Activated CD4-positive, alpha-beta T cell treated with anti-CD3 and anti-CD28 coated beads, Interleukin-2, amount 10 ng/mL, durations not matched to agents 24 days and 14 days (primary cell): ENCODE measurements around the gene FAM107B. TPM values are rescaled to one million over a fixed set of nuclear protein-coding genes. Genes with fewer than 3 reads are reported as not detected.

Source experiments
- DNase-seq: peaks from one replicate; pipeline ENCODE4 v3.0.0; 2022
- H3K27ac Mint-ChIP-seq: one replicate; pipeline ENCODE4 v1.8.0; 2022; ENCODE audit warnings: mild to moderate bottlenecking, mixed read lengths
- H3K27me3 Mint-ChIP-seq: one replicate; pipeline ENCODE4 v1.8.0; 2022; ENCODE audit warnings: mixed read lengths
- H3K36me3 Mint-ChIP-seq: one replicate; pipeline ENCODE4 v1.8.0; 2022; ENCODE audit warnings: low read depth, mild to moderate bottlenecking, mixed read lengths
- H3K4me1 Mint-ChIP-seq: one replicate; pipeline ENCODE4 v1.8.0; 2021; ENCODE audit warnings: mixed read lengths
- H3K4me3 Mint-ChIP-seq: one replicate; pipeline ENCODE4 v1.8.0; 2022; ENCODE audit warnings: mild to moderate bottlenecking, moderate library complexity, mixed read lengths
- H3K9me3 Mint-ChIP-seq: one replicate; pipeline ENCODE4 v1.8.0; 2021; ENCODE audit warnings: mixed read lengths
- intact Hi-C: fragments of 100-400 bp; cut with micrococcal nuclease; formaldehyde crosslinking; loops from one replicate; pipeline ENCODE4 v1.15.1; 2023
- total RNA-seq: library from RNA; stranded (reverse); gene quantifications from 2 replicates; pipeline ENCODE4 v1.2.3, GENCODE V29; 2022

The FAM107B gene
- total RNA-seq, 1 donor from 2014 or later = 113 TPM

GRCh38 chr10:14553448-14553847, 221.2 kb downstream of the FAM107B start:
- Mint-ChIP-seq H3K36me3 (peaks cover 56% of the 10 kb centered on the region), H3K4me1 (peaks cover 69% of the 10 kb centered on the region), H3K27ac (peak overlapping the region; percentile 78), H3K27me3 (no peaks in the 10 kb centered on the region), H3K9me3 (no peaks in the 10 kb centered on the region), H3K4me3 (peak overlapping the region; percentile 24)
- no peak for DNase-seq
- intact Hi-C loops = no loop called here

GRCh38 chr10:14552015-14552414, 222.7 kb downstream of the FAM107B start:
- Mint-ChIP-seq H3K36me3 (peaks cover 54% of the 10 kb centered on the region), H3K4me3 (no peak overlapping the region), H3K27me3 (no peaks in the 10 kb centered on the region), H3K27ac (peak overlapping the region; percentile 22), H3K4me1 (peaks cover 65% of the 10 kb centered on the region), H3K9me3 (no peaks in the 10 kb centered on the region)
- no peak for DNase-seq
- intact Hi-C loops = no loop called here

- Mint-ChIP-seq H3K4me1 (peaks cover 63% of the 10 kb centered on the region), H3K27me3 (no peaks in the 10 kb centered on the region), H3K36me3 (peaks cover 56% of the 10 kb centered on the region), H3K27ac (peak overlapping the region; percentile 40), H3K4me3 (no peak overlapping the region), H3K9me3 (no peaks in the 10 kb centered on the region)
- no peak for DNase-seq
- intact Hi-C loops = loop anchor here (2.0 kb wide), 1 partner anchor 14 kb away; no protein-coding TSS in a partner anchor
Measured at GRCh38 chr10:14550471-14550981, 224.2 kb downstream of the FAM107B start.

- intact Hi-C loops = no loop called here
- peaks cover 55% of the 10 kb centered on the region for H3K36me3 Mint-ChIP-seq
- H3K4me3 Mint-ChIP-seq = no peak overlapping the region
- H3K27me3 Mint-ChIP-seq = no peaks in the 10 kb centered on the region
- peaks cover 61% of the 10 kb centered on the region for H3K4me1 Mint-ChIP-seq
- H3K9me3 Mint-ChIP-seq = no peaks in the 10 kb centered on the region
- H3K27ac Mint-ChIP-seq = peak overlapping the region; percentile 56
- DNase-seq = no peak
Measured at GRCh38 chr10:14549496-14549895, 225.2 kb downstream of the FAM107B start.

- Mint-ChIP-seq H3K4me3 (no peak overlapping the region), H3K36me3 (peaks cover 49% of the 10 kb centered on the region), H3K27ac (peak overlapping the region; percentile 36), H3K4me1 (peaks cover 61% of the 10 kb centered on the region), H3K27me3 (no peaks in the 10 kb centered on the region), H3K9me3 (no peaks in the 10 kb centered on the region)
- DNase-seq = no peak
- intact Hi-C loops = no loop called here
Measured at GRCh38 chr10:14548970-14549369, 225.7 kb downstream of the FAM107B start.

GRCh38 chr10:14548474-14548873, 226.2 kb downstream of the FAM107B start:
- Mint-ChIP-seq H3K4me1 (peaks cover 65% of the 10 kb centered on the region), H3K9me3 (no peaks in the 10 kb centered on the region), H3K27me3 (no peaks in the 10 kb centered on the region), H3K4me3 (no peak overlapping the region), H3K27ac (no peak overlapping the region), H3K36me3 (peaks cover 52% of the 10 kb centered on the region)
- DNase-seq = no peak
- intact Hi-C loops = no loop called here

- peak; percentile 56 for DNase-seq
- no peaks in the 10 kb centered on the region for H3K27me3 Mint-ChIP-seq
- intact Hi-C loops = no loop called here
- H3K4me1 Mint-ChIP-seq = peaks cover 65% of the 10 kb centered on the region
- no peak overlapping the region for H3K4me3 Mint-ChIP-seq
- no peaks in the 10 kb centered on the region for H3K9me3 Mint-ChIP-seq
- peaks cover 47% of the 10 kb centered on the region for H3K36me3 Mint-ChIP-seq
- peak overlapping the region; percentile 39 for H3K27ac Mint-ChIP-seq
Measured at GRCh38 chr10:14547816-14548215, 226.9 kb downstream of the FAM107B start.

- H3K4me1 Mint-ChIP-seq = peaks cover 64% of the 10 kb centered on the region
- peaks cover 50% of the 10 kb centered on the region for H3K36me3 Mint-ChIP-seq
- H3K9me3 Mint-ChIP-seq = no peaks in the 10 kb centered on the region
- DNase-seq = no peak
- H3K27ac Mint-ChIP-seq = no peak overlapping the region
- H3K27me3 Mint-ChIP-seq = no peaks in the 10 kb centered on the region
- H3K4me3 Mint-ChIP-seq = no peak overlapping the region
- intact Hi-C loops = no loop called here
Measured at GRCh38 chr10:14545827-14546226, 228.9 kb downstream of the FAM107B start.

GRCh38 chr10:14543904-14544210, 230.8 kb downstream of the FAM107B start:
- Mint-ChIP-seq H3K4me1 (peaks cover 65% of the 10 kb centered on the region), H3K4me3 (peak overlapping the region; percentile 77), H3K9me3 (no peaks in the 10 kb centered on the region), H3K27me3 (no peaks in the 10 kb centered on the region), H3K27ac (peak overlapping the region; percentile 90), H3K36me3 (peaks cover 49% of the 10 kb centered on the region)
- peak; percentile 61 for DNase-seq
- intact Hi-C loops = loop anchor here (1.0 kb wide), 1 partner anchor 7 kb away; no protein-coding TSS in a partner anchor

GRCh38 chr10:14543046-14543903, 231.4 kb downstream of the FAM107B start:
- DNase-seq = peak; percentile 78
- Mint-ChIP-seq H3K27ac (peak overlapping the region; percentile 90), H3K36me3 (peaks cover 50% of the 10 kb centered on the region), H3K9me3 (no peaks in the 10 kb centered on the region), H3K27me3 (no peaks in the 10 kb centered on the region), H3K4me3 (peak overlapping the region; percentile 77), H3K4me1 (peaks cover 65% of the 10 kb centered on the region)
- intact Hi-C loops = loop anchor here (1.0 kb wide), 1 partner anchor 8 kb away; no protein-coding TSS in a partner anchor

GRCh38 chr10:14541379-14541778, 233.3 kb downstream of the FAM107B start:
- H3K27me3 Mint-ChIP-seq = no peaks in the 10 kb centered on the region
- H3K4me1 Mint-ChIP-seq = peaks cover 59% of the 10 kb centered on the region
- peaks cover 45% of the 10 kb centered on the region for H3K36me3 Mint-ChIP-seq
- H3K4me3 Mint-ChIP-seq = no peak overlapping the region
- DNase-seq = no peak
- H3K9me3 Mint-ChIP-seq = no peaks in the 10 kb centered on the region
- H3K27ac Mint-ChIP-seq = peak overlapping the region; percentile 82
- intact Hi-C loops = no loop called here

GRCh38 chr10:14540611-14541010, 234.1 kb downstream of the FAM107B start:
- H3K36me3 Mint-ChIP-seq = peaks cover 41% of the 10 kb centered on the region
- no peak overlapping the region for H3K4me3 Mint-ChIP-seq
- H3K9me3 Mint-ChIP-seq = no peaks in the 10 kb centered on the region
- H3K27ac Mint-ChIP-seq = peak overlapping the region; percentile 82
- H3K4me1 Mint-ChIP-seq = peaks cover 53% of the 10 kb centered on the region
- intact Hi-C loops = no loop called here
- no peak for DNase-seq
- no peaks in the 10 kb centered on the region for H3K27me3 Mint-ChIP-seq

GRCh38 chr10:14540062-14540461, 234.6 kb downstream of the FAM107B start:
- Mint-ChIP-seq H3K27me3 (no peaks in the 10 kb centered on the region), H3K36me3 (peaks cover 44% of the 10 kb centered on the region), H3K9me3 (no peaks in the 10 kb centered on the region), H3K4me3 (no peak overlapping the region), H3K4me1 (peaks cover 54% of the 10 kb centered on the region), H3K27ac (peak overlapping the region; percentile 82)
- intact Hi-C loops = no loop called here
- DNase-seq = no peak

- H3K9me3 Mint-ChIP-seq = no peaks in the 10 kb centered on the region
- intact Hi-C loops = loop anchor here (5.0 kb wide), 1 partner anchor 37 kb away; no protein-coding TSS in a partner anchor
- no peak for DNase-seq
- H3K27me3 Mint-ChIP-seq = no peaks in the 10 kb centered on the region
- no peak overlapping the region for H3K4me3 Mint-ChIP-seq
- peaks cover 58% of the 10 kb centered on the region for H3K4me1 Mint-ChIP-seq
- peak overlapping the region; percentile 65 for H3K27ac Mint-ChIP-seq
- peaks cover 50% of the 10 kb centered on the region for H3K36me3 Mint-ChIP-seq
Measured at GRCh38 chr10:14539176-14539575, 235.5 kb downstream of the FAM107B start.
